ENCODE measurements around the gene FCRL5. TPM values are rescaled to one million over a fixed set of nuclear protein-coding genes. Genes with fewer than 3 reads are reported as not detected.

Gene FCRL5
- total and polyA plus RNA-seq, 7 donors, result 0.60 to 10.2 TPM; not detected in 5

GRCh38 chr1:157512036-157512969, 40.0 kb downstream of the FCRL5 start:
- no peaks in the 10 kb centered on the region for H3K4me1 ChIP-seq
- H3K36me3 ChIP-seq, result no peaks in the 10 kb centered on the region
- H3K9me3 ChIP-seq, result no peaks in the 10 kb centered on the region
- H3K27ac ChIP-seq, result no peak overlapping the region
- intact Hi-C loops (cut with DNase I), result no loop called here
- no peak overlapping the region for H3K4me3 ChIP-seq
- H3K27me3 ChIP-seq, result no peaks in the 10 kb centered on the region
- TF ChIP-seq POLR2A (IDR thresholded peaks at IDR 0.05) (no peak), POLR2AphosphoS5 (IDR thresholded peaks at IDR 0.05) (no peak), EP300 (IDR thresholded peaks at IDR 0.05) (no peak), CTCF (IDR thresholded peaks at IDR 0.05) (no peak)
- 66 to 81% methylated on average over 3 of the region's 3 CpGs for WGBS, 2 donors
- DNase-seq, result no peak

GRCh38 chr1:157509546-157510232, 42.6 kb downstream of the FCRL5 start:
- DNase-seq, result no peak
- no peaks in the 10 kb centered on the region for H3K36me3 ChIP-seq
- intact Hi-C loops (cut with DNase I), result no loop called here
- H3K4me1 ChIP-seq, result peaks cover 0 to 13% (median 0%) of the 10 kb centered on the region in 4 donors
- 83 to 86% methylated on average over 9 of the region's 9 CpGs for WGBS, 2 donors
- H3K27ac ChIP-seq, result no peak overlapping the region
- no peaks in the 10 kb centered on the region for H3K27me3 ChIP-seq
- TF ChIP-seq POLR2A (IDR thresholded peaks at IDR 0.05) (no peak), CTCF (IDR thresholded peaks at IDR 0.05) (no peak), EP300 (IDR thresholded peaks at IDR 0.05) (no peak), POLR2AphosphoS5 (IDR thresholded peaks at IDR 0.05) (no peak)
- H3K9me3 ChIP-seq, result no peaks in the 10 kb centered on the region
- H3K4me3 ChIP-seq, result no peak overlapping the region

GRCh38 chr1:157505481-157506272, 46.6 kb downstream of the FCRL5 start:
- no peaks in the 10 kb centered on the region for H3K9me3 ChIP-seq
- H3K27ac ChIP-seq, result no peak overlapping the region
- DNase-seq, result no peak
- 21 to 41% methylated on average over 13 of the region's 13 CpGs for WGBS, 2 donors
- no peaks in the 10 kb centered on the region for H3K27me3 ChIP-seq
- peaks cover 0 to 13% (median 0%) of the 10 kb centered on the region in 4 donors for H3K4me1 ChIP-seq
- H3K4me3 ChIP-seq, result no peak overlapping the region
- TF ChIP-seq EP300 (IDR thresholded peaks at IDR 0.05), result no peak
- peak in 3 of 4 experiments; percentile 52 to 68 (median 53) for TF ChIP-seq CTCF (IDR thresholded peaks at IDR 0.05)
- TF ChIP-seq POLR2A (IDR thresholded peaks at IDR 0.05), result no peak
- no peak for TF ChIP-seq POLR2AphosphoS5 (IDR thresholded peaks at IDR 0.05)
- no peaks in the 10 kb centered on the region for H3K36me3 ChIP-seq
- intact Hi-C loops (cut with DNase I), result no loop called here

- Histone ChIP-seq H3K27me3 (no peaks in the 10 kb centered on the region), H3K9me3 (no peaks in the 10 kb centered on the region), H3K27ac (no peak overlapping the region), H3K36me3 (no peaks in the 10 kb centered on the region), H3K4me3 (no peak overlapping the region), H3K4me1 (peaks cover 0 to 13% (median 0%) of the 10 kb centered on the region in 4 donors)
- no peak for TF ChIP-seq CTCF (IDR thresholded peaks at IDR 0.05)
- no peak for TF ChIP-seq POLR2AphosphoS5 (IDR thresholded peaks at IDR 0.05)
- TF ChIP-seq POLR2A (IDR thresholded peaks at IDR 0.05), result no peak
- TF ChIP-seq EP300 (IDR thresholded peaks at IDR 0.05), result no peak
- WGBS, 2 donors, result 85 to 88% methylated on average over 6 of the region's 6 CpGs
- DNase-seq, result no peak
- intact Hi-C loops (cut with DNase I), result no loop called here
Measured at GRCh38 chr1:157504646-157505045, 47.7 kb downstream of the FCRL5 start.
